DND-41 (cell line): Measurements from ENCODE around the gene PLXNA4.

Source experiments
- ATAC-seq: fragments of 200-7000 bp; cut with Tn5 transposase; 3 replicates; pipeline ENCODE4 v1.9.1; 2021; ENCODE audit warnings: low read depth; ENCODE audit not compliant: insufficient read depth
- DNase-seq: peaks from one replicate; pipeline ENCODE4 v3.0.0-alpha.2; 2020
- H2AFZ ChIP-seq: 2 replicates; pipeline ENCODE4 v1.6.0; 2012; ENCODE audit warnings: low read depth, low read length
- H3K27ac ChIP-seq: 2 replicates; pipeline ENCODE4 v1.5.1; 2012; ENCODE audit warnings: low read length, inconsistent platforms
- H3K27me3 ChIP-seq: fragments of 200-600 bp; sonication (generic); 2 replicates; pipeline ENCODE4 v1.6.0; 2012; ENCODE audit warnings: low read length, mild to moderate bottlenecking, inconsistent platforms; ENCODE audit not compliant: insufficient read depth, poor library complexity
- H3K36me3 ChIP-seq: 2 replicates; pipeline ENCODE4 v1.5.1; 2012; ENCODE audit warnings: low read length, inconsistent platforms; ENCODE audit not compliant: insufficient read depth
- H3K4me1 ChIP-seq: 2 replicates; pipeline ENCODE4 v1.5.1; 2012; ENCODE audit warnings: mild to moderate bottlenecking, low read length; ENCODE audit not compliant: insufficient read depth
- H3K4me2 ChIP-seq: 2 replicates; pipeline ENCODE4 v1.6.0; 2012; ENCODE audit warnings: mild to moderate bottlenecking, moderate library complexity, low read length, inconsistent platforms; ENCODE audit not compliant: insufficient read depth
- H3K4me3 ChIP-seq, 2 experiments: fragments of 200-600 bp in 1 of 2; shearing (Covaris generic) in 1 of 2; 2 replicates each; pipeline ENCODE4 v1.5.1; 2012 to 2016; ENCODE audit warnings: inconsistent platforms in 2 of 2, low read length in 2 of 2, mild to moderate bottlenecking in 2 of 2, low read depth in 1 of 2, moderate library complexity in 1 of 2
- H3K79me2 ChIP-seq: 2 replicates; pipeline ENCODE4 v1.6.0; 2012; ENCODE audit warnings: low read length, inconsistent platforms; ENCODE audit not compliant: insufficient read depth
- H3K9ac ChIP-seq: 2 replicates; pipeline ENCODE4 v1.6.0; 2012; ENCODE audit warnings: low read depth, mild to moderate bottlenecking, inconsistent platforms, low read length, moderate library complexity
- H3K9me3 ChIP-seq: 2 replicates; pipeline ENCODE4 v1.5.1; 2012; ENCODE audit warnings: low read length, moderate library complexity, mild to moderate bottlenecking, inconsistent platforms; ENCODE audit not compliant: insufficient read depth, severe bottlenecking
- H4K20me1 ChIP-seq: 2 replicates; pipeline ENCODE4 v1.6.0; 2012; ENCODE audit warnings: low read length; ENCODE audit not compliant: insufficient read depth
- CTCF ChIP-seq: IDR thresholded peaks from 2 replicates; pipeline ENCODE4 v1.5.1; 2012; ENCODE audit warnings: borderline replicate concordance, low read length, moderate library complexity, mild to moderate bottlenecking; ENCODE audit not compliant: poor library complexity, severe bottlenecking; ENCODE audit errors: extremely low read depth
- EZH2 ChIP-seq: IDR thresholded peaks from 3 replicates; pipeline ENCODE4 v1.6.1; 2012; ENCODE audit warnings: borderline replicate concordance, low read depth, mild to moderate bottlenecking, moderate library complexity, low read length, inconsistent platforms; ENCODE audit not compliant: severe bottlenecking

Gene PLXNA4

GRCh38 chr7:132551886-132552285 lies 24.4 kb downstream of the PLXNA4 start:
- TF ChIP-seq CTCF, result no peak
- no peak for TF ChIP-seq EZH2
- ATAC-seq, result no peak

DNA sequence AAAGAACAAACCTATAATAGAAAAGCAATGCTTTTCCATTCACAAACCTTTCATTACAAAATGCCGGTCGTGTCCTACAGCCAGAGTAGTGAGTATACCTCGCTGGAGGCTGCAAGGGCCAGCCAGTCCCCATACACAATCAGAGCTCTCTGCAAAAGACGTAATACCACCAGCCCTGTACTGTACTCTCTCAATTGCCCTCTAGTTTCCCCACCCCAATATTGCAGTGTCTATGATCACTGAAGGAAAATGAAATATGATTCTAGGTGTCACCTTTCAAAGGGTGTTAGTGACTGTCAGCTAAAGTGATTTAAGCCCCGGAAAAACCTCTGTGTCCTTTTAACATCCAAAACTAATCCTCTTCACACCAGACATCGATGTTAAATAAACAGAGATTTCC lies 24.8 kb downstream of the PLXNA4 start:
- Histone ChIP-seq H3K4me1 (no peaks in the 10 kb centered on the region), H4K20me1 (no peaks in the 10 kb centered on the region), H3K27ac (no peak overlapping the region), H3K9me3 (peaks cover 13% of the 10 kb centered on the region), H3K4me3 (no peak overlapping the region), H3K27me3 (no peaks in the 10 kb centered on the region), H3K4me2 (no peak overlapping the region), H3K9ac (no peak overlapping the region), H3K36me3 (no peaks in the 10 kb centered on the region), H2AFZ (no peak overlapping the region), H3K79me2 (no peaks in the 10 kb centered on the region)
- TF ChIP-seq CTCF, result no peak
- TF ChIP-seq EZH2, result no peak
- no peak for DNase-seq
- ATAC-seq, result no peak

More at GRCh38 chr7:132551886-132552285, 24.4 kb downstream of the PLXNA4 start:
- no peak overlapping the region for H3K9ac ChIP-seq
- no peaks in the 10 kb centered on the region for H3K36me3 ChIP-seq
- no peaks in the 10 kb centered on the region for H3K27me3 ChIP-seq
- H3K79me2 ChIP-seq, result no peaks in the 10 kb centered on the region
- H2AFZ ChIP-seq, result no peak overlapping the region
- no peak overlapping the region for H3K4me2 ChIP-seq
- H3K9me3 ChIP-seq, result peaks cover 13% of the 10 kb centered on the region
- H3K27ac ChIP-seq, result no peak overlapping the region
- DNase-seq, result no peak
- no peak overlapping the region for H3K4me3 ChIP-seq
- H3K4me1 ChIP-seq, result no peaks in the 10 kb centered on the region
- H4K20me1 ChIP-seq, result no peaks in the 10 kb centered on the region

DNA sequence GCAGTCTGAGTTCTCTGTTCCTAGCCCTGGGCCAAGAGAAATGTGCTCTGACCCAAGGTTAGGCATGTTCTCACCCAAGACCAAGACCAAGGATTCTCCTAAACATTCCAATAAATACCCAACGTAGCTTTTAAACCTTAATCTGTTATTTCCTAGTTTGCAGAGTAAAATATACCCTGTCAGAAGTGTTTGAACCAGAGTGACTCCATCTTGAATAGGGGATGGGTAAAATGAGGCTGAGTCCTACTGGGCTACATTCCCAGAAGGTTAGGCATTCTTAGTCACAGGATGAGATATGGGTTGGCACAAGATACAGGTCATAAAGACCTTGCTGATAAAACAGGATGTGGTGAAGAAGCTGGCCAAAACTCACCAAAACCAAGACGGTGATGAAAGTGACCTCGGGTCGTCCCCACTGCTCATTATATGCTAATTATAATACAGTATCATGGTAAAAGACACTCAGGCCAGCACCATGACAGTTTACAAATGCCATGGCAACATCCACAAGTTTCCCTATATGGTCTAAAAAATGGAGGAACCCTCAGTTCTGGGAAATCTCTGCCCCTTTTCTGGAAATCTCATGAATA lies 27.7 kb downstream of the PLXNA4 start:
- no peak for TF ChIP-seq CTCF
- TF ChIP-seq EZH2, result no peak
- H3K4me3 ChIP-seq, result no peak overlapping the region
- no peaks in the 10 kb centered on the region for H3K27me3 ChIP-seq
- peaks cover 13% of the 10 kb centered on the region for H3K9me3 ChIP-seq
- H3K9ac ChIP-seq, result no peak overlapping the region
- no peaks in the 10 kb centered on the region for H3K79me2 ChIP-seq
- no peaks in the 10 kb centered on the region for H4K20me1 ChIP-seq
- no peaks in the 10 kb centered on the region for H3K36me3 ChIP-seq
- H3K27ac ChIP-seq, result no peak overlapping the region
- DNase-seq (no peak), ATAC-seq (no peak)
- no peak overlapping the region for H3K4me2 ChIP-seq
- H3K4me1 ChIP-seq, result no peaks in the 10 kb centered on the region
- no peak overlapping the region for H2AFZ ChIP-seq

- H4K20me1 ChIP-seq, result no peaks in the 10 kb centered on the region
- no peak for DNase-seq
These were observed 28.4 kb downstream of the PLXNA4 start for GRCh38 chr7:132547821-132548220.

More at GRCh38 chr7:132547821-132548220, 28.4 kb downstream of the PLXNA4 start:
- ATAC-seq, result no peak
- Histone ChIP-seq H3K27ac (no peak overlapping the region), H3K9me3 (peaks cover 13% of the 10 kb centered on the region), H2AFZ (no peak overlapping the region), H3K27me3 (no peaks in the 10 kb centered on the region), H3K4me3 (no peak overlapping the region), H3K36me3 (no peaks in the 10 kb centered on the region), H3K4me2 (no peak overlapping the region), H3K9ac (no peak overlapping the region), H3K4me1 (no peaks in the 10 kb centered on the region), H3K79me2 (no peaks in the 10 kb centered on the region)
- TF ChIP-seq EZH2, result no peak
- TF ChIP-seq CTCF, result no peak
